IMR-90 (cell line): ENCODE measurements around the gene GPRC5D. TPM values are rescaled to one million over a fixed set of nuclear protein-coding genes. Genes with fewer than 3 reads are reported as not detected.
A peak's percentile ranks its signal among the peaks of the same experiment; 100 is the strongest.

ENCODE experiments used
- ATAC-seq: fragments of 200-7000 bp; cut with Tn5 transposase; 2 replicates; pipeline ENCODE4 v1.9.1; 2020; ENCODE audit warnings: low read depth, mild to moderate bottlenecking, moderate library complexity
- BruUV-seq: library from RNA; stranded (reverse); fragments of 400-500 nt; replicated peaks from 2 replicates; lab custom pipeline; 2021; lab: Mats Ljungman, UMichigan
- CTCF ChIA-PET: fragments of 300-600 bp; formaldehyde crosslinking; extraction: SDS; loops from one replicate; lab custom pipeline; 2021; ENCODE audit warnings: antibody characterized with exemption; lab: Yijun Ruan, JAX
- POLR2A ChIA-PET: fragments of 300-600 bp; sonication (Branson Sonifier 250); formaldehyde crosslinking; loops from one replicate; lab custom pipeline; 2022; ENCODE audit warnings: antibody characterized with exemption; ENCODE audit not compliant: unreplicated experiment; lab: Charles Lee
- DNase-seq: peaks from one replicate; pipeline ENCODE4 v3.0.0; 2013
- H2AFZ ChIP-seq: replicated peaks from 2 replicates; pipeline ENCODE3; 2013; ENCODE audit warnings: low read length, mild to moderate bottlenecking; ENCODE audit not compliant: poor library complexity
- H2AK5ac ChIP-seq: 2 replicates; pipeline ENCODE4 v1.6.1; 2013; ENCODE audit warnings: low read depth, low read length, inconsistent platforms
- H2AK9ac ChIP-seq: replicated peaks from 2 replicates; pipeline ENCODE3; 2013; ENCODE audit warnings: mild to moderate bottlenecking, low read depth, low read length, moderate library complexity; ENCODE audit not compliant: poor library complexity
- H2BK120ac ChIP-seq: 2 replicates; pipeline ENCODE4 v1.6.1; 2013; ENCODE audit warnings: low read depth, low read length, inconsistent platforms
- H2BK15ac ChIP-seq: 3 replicates; pipeline ENCODE4 v1.6.1; 2013; ENCODE audit warnings: low read depth, low read length, inconsistent platforms
- H2BK20ac ChIP-seq: 2 replicates; pipeline ENCODE4 v1.6.1; 2013; ENCODE audit warnings: low read depth, mild to moderate bottlenecking, inconsistent platforms, low read length, moderate library complexity
- H2BK5ac ChIP-seq: 2 replicates; pipeline ENCODE4 v1.6.1; 2013; ENCODE audit warnings: mild to moderate bottlenecking, low read depth, low read length, inconsistent platforms; ENCODE audit not compliant: poor library complexity, severe bottlenecking
- H3K14ac ChIP-seq: replicated peaks from 2 replicates; pipeline ENCODE4 v1.6.1; 2013; ENCODE audit warnings: low read depth, low read length, inconsistent platforms
- H3K18ac ChIP-seq: 2 replicates; pipeline ENCODE4 v1.6.1; 2013; ENCODE audit warnings: low read depth, low read length, control low read depth
- H3K23ac ChIP-seq: 2 replicates; pipeline ENCODE4 v1.6.1; 2013; ENCODE audit warnings: low read depth, low read length, inconsistent platforms
- H3K27ac ChIP-seq: 2 replicates; pipeline ENCODE4 v1.5.1; 2013; ENCODE audit warnings: mild to moderate bottlenecking, control low read depth, low read length; ENCODE audit not compliant: insufficient read depth
- H3K27me3 ChIP-seq: 2 replicates; pipeline ENCODE4 v1.6.1; 2013; ENCODE audit warnings: low read length; ENCODE audit not compliant: control insufficient read depth, insufficient read depth
- H3K36me3 ChIP-seq: 2 replicates; pipeline ENCODE4 v1.6.1; 2013; ENCODE audit warnings: low read length, mixed read lengths; ENCODE audit not compliant: control insufficient read depth, insufficient read depth
- H3K4ac ChIP-seq: 2 replicates; pipeline ENCODE4 v1.6.1; 2013; ENCODE audit warnings: low read depth, low read length, inconsistent platforms
- H3K4me1 ChIP-seq: 2 replicates; pipeline ENCODE4 v1.6.1; 2013; ENCODE audit warnings: low read length, mixed read lengths; ENCODE audit not compliant: control insufficient read depth, insufficient read depth
- H3K4me2 ChIP-seq: 2 replicates; pipeline ENCODE4 v1.6.1; 2013; ENCODE audit warnings: low read depth, mild to moderate bottlenecking, control low read depth, low read length, moderate library complexity
- H3K4me3 ChIP-seq: 2 replicates; pipeline ENCODE4 v1.5.1; 2013; ENCODE audit warnings: low read depth, mild to moderate bottlenecking, control low read depth, low read length, moderate library complexity; ENCODE audit not compliant: insufficient read depth
- H3K56ac ChIP-seq: 2 replicates; pipeline ENCODE4 v1.6.1; 2013; ENCODE audit warnings: low read length, inconsistent platforms; ENCODE audit not compliant: insufficient read depth; ENCODE audit errors: extremely low read depth
- H3K79me1 ChIP-seq, 2 experiments: 2 replicates each; pipeline ENCODE4 v1.6.1; 2013; ENCODE audit warnings: low read length in 2 of 2, inconsistent platforms in 1 of 2, low read depth in 1 of 2
- H3K9ac ChIP-seq: 2 replicates; pipeline ENCODE4 v1.6.1; 2013; ENCODE audit warnings: low read depth, low read length, control low read depth
- H3K9me1 ChIP-seq: 2 replicates; pipeline ENCODE4 v1.6.1; 2013; ENCODE audit warnings: low read length, inconsistent platforms; ENCODE audit not compliant: insufficient read depth
- H3K9me3 ChIP-seq: 2 replicates; pipeline ENCODE4 v1.6.1; 2013; ENCODE audit warnings: low read length; ENCODE audit not compliant: control insufficient read depth, insufficient read depth
- H4K20me1 ChIP-seq: 2 replicates; pipeline ENCODE4 v1.6.1; 2013; ENCODE audit warnings: low read length, inconsistent platforms; ENCODE audit not compliant: insufficient read depth
- H4K5ac ChIP-seq: 2 replicates; pipeline ENCODE4 v1.6.1; 2013; ENCODE audit warnings: mild to moderate bottlenecking, low read depth, low read length, control low read depth
- H4K8ac ChIP-seq, 2 experiments: 2 replicates each; pipeline ENCODE4 v1.6.1; 2013; ENCODE audit warnings: low read depth in 2 of 2, low read length in 2 of 2, control low read depth in 1 of 2, inconsistent platforms in 1 of 2
- H4K91ac ChIP-seq: 2 replicates; pipeline ENCODE4 v1.6.1; 2013; ENCODE audit warnings: low read depth, low read length, inconsistent platforms; ENCODE audit not compliant: insufficient read depth
- BHLHE40 ChIP-seq: fragments of 150-350 bp; IDR thresholded peaks from 2 replicates; pipeline ENCODE4 v1.6.1; 2016; ENCODE audit warnings: mild to moderate bottlenecking, low read depth, low read length
- MAFK ChIP-seq: IDR thresholded peaks from 2 replicates; pipeline ENCODE4 v1.6.1; 2012; ENCODE audit warnings: low read depth, low read length, improper control_type of control experiment
- MAZ ChIP-seq: IDR thresholded peaks from 2 replicates; pipeline ENCODE4 v1.6.1; 2012; ENCODE audit warnings: low read depth, mild to moderate bottlenecking, low read length, improper control_type of control experiment, moderate library complexity, borderline replicate concordance
- MXI1 ChIP-seq: IDR thresholded peaks from 2 replicates; pipeline ENCODE4 v1.6.1; 2012; ENCODE audit warnings: low read depth, mild to moderate bottlenecking, low read length, moderate library complexity, borderline replicate concordance
- NFE2L2 ChIP-seq: fragments of 150-350 bp; IDR thresholded peaks from 2 replicates; pipeline ENCODE4 v1.6.1; 2016; ENCODE audit warnings: low read depth, mild to moderate bottlenecking, low read length
- POLR2A ChIP-seq: IDR thresholded peaks from 2 replicates; pipeline ENCODE4 v1.6.1; 2012; ENCODE audit warnings: mild to moderate bottlenecking, low read depth, low read length
- RCOR1 ChIP-seq: IDR thresholded peaks from 2 replicates; pipeline ENCODE4 v1.6.1; 2012; ENCODE audit warnings: mild to moderate bottlenecking, low read length, improper control_type of control experiment; ENCODE audit not compliant: insufficient replicate concordance
- RFX5 ChIP-seq: IDR thresholded peaks from 2 replicates; pipeline ENCODE4 v1.8.0; 2012; ENCODE audit warnings: low read depth, mild to moderate bottlenecking, low read length, moderate library complexity
- SMC3 ChIP-seq: fragments of 150-350 bp; IDR thresholded peaks from 2 replicates; pipeline ENCODE4 v1.6.1; 2016; ENCODE audit warnings: low read depth, mild to moderate bottlenecking, antibody characterized with exemption, low read length, moderate library complexity
- WGBS, 2 experiments: methylation state at CpG; one replicate each; pipeline versions ENCODE4 v1.1.5 to v1.1.7; 2013; ENCODE audit warnings: missing lambda C conversion rate in 2 of 2; ENCODE audit not compliant: insufficient read length in 1 of 2; ENCODE audit errors: extremely low coverage in 2 of 2; 5-methylcytosine and 5-hydroxymethylcytosine counted together
- dilution Hi-C: fragments of 300-500 bp; cut with HindIII; formaldehyde crosslinking; loops from one replicate; pipeline ENCODE4 v1.14.3; 2018; ENCODE audit warnings: low sequenced_read_pairs; ENCODE audit not compliant: unreplicated experiment
- in situ Hi-C: fragments of 300-500 bp; cut with MboI; formaldehyde crosslinking; loops from 3 replicates; pipeline ENCODE4 v1.14.3; 2019; ENCODE audit warnings: low sequenced_read_pairs, inconsistent platforms, mixed read lengths
- intact Hi-C: fragments of 100-400 bp; cut with micrococcal nuclease; formaldehyde crosslinking; loops from 2 replicates; pipeline ENCODE4 v1.10.0; 2022
- polyA plus RNA-seq, 3 experiments: library from polyadenylated mRNA; depleted of rRNA; stranded (reverse); fragments of >200 nt; gene quantifications; 2 replicates each; pipeline ENCODE4 v1.2.3, GENCODE V29; 2012; ENCODE audit warnings: low replicate concordance in 1 of 3
- total RNA-seq: library from RNA; depleted of rRNA; stranded (reverse); fragments of >200 nt; gene quantifications from 2 replicates; pipeline ENCODE4 v1.2.3, GENCODE V29; 2012

GPRC5D gene
- total and polyA plus RNA-seq, 2 of the 4 experiments (the other 2 are of a cell fraction) = not detected

GRCh38 chr12:12898911-12899511 is 53.0 kb downstream of the GPRC5D start:
- DNase-seq (no peak), ATAC-seq (no peak)
- Histone ChIP-seq H3K14ac (peak overlapping the region; percentile 25), H4K8ac (peak overlapping the region in 1 of 2 experiments; percentile 27; a peak in 2 of 4 replicates), H2BK15ac (no peak overlapping the region), H2AK9ac (peak overlapping the region; percentile 49), H3K9ac (no peak overlapping the region), H2AK5ac (peak overlapping the region; percentile 30), H3K79me1 (peaks cover 20 to 66% of the 10 kb centered on the region in 2 experiments; a peak in 3 of 4 replicates), H3K27ac (peak overlapping the region; percentile 51), H3K4me2 (peak overlapping the region; percentile 32; the same call in 1 of the 2 replicates), H3K18ac (no peak overlapping the region), H2BK5ac (peak overlapping the region; percentile 94), H3K27me3 (no peaks in the 10 kb centered on the region), H3K36me3 (peaks cover 10% of the 10 kb centered on the region; the same call in 1 of the 2 replicates), H3K4me3 (no peak overlapping the region), H4K91ac (peak overlapping the region; percentile 52; the same call in 1 of the 2 replicates), H3K9me1 (peaks cover 31% of the 10 kb centered on the region), H3K4ac (peak overlapping the region; percentile 75), H2AFZ (no peak overlapping the region), H4K20me1 (peaks cover 33% of the 10 kb centered on the region), H2BK120ac (peak overlapping the region; percentile 57; the same call in 1 of the 2 replicates), H3K4me1 (peaks cover 30% of the 10 kb centered on the region), H4K5ac (no peak overlapping the region), H3K23ac (peak overlapping the region; percentile 1; the same call in 1 of the 2 replicates), H2BK20ac (peak overlapping the region; percentile 73; the same call in 1 of the 2 replicates), H3K9me3 (no peaks in the 10 kb centered on the region), H3K56ac (no peak overlapping the region)
- ChIA-PET POLR2A (no interaction called here), CTCF (interaction anchor here (1.2 kb wide), 1 partner anchor 9 kb away, joined by 5 read pairs; no protein-coding TSS in a partner anchor)
- in situ Hi-C loops = no loop called here
- intact Hi-C loops = loop anchor here (5.0 kb wide), 1 partner anchor 182 kb away; the partner anchor contains the start of gene CDKN1B
- TF ChIP-seq MXI1 = no peak
- TF ChIP-seq MAZ = no peak
- no peak for TF ChIP-seq MAFK
- TF ChIP-seq RCOR1 = no peak
- no peak for TF ChIP-seq RFX5
- no peak for TF ChIP-seq NFE2L2
- no peak for TF ChIP-seq BHLHE40
- no peak for TF ChIP-seq SMC3
- no peak for TF ChIP-seq POLR2A
- no CpG with 5 or more reads among the region's 8 CpGs for WGBS, 2 experiments
- no TSS peak for BruUV-seq
- dilution Hi-C loops = no loop called here
